Activated effector memory CD4-positive, alpha-beta T cell treated with Interleukin-2 at 50 U/mL for 16 hours (primary cell): ENCODE data around the gene OSBPL7.
A peak's percentile ranks its signal among the peaks of the same experiment; 100 is the strongest.

ENCODE experiments used
- DNase-seq: peaks from one replicate; pipeline ENCODE4 v3.0.0-alpha.2; 2020

OSBPL7 gene

DNA sequence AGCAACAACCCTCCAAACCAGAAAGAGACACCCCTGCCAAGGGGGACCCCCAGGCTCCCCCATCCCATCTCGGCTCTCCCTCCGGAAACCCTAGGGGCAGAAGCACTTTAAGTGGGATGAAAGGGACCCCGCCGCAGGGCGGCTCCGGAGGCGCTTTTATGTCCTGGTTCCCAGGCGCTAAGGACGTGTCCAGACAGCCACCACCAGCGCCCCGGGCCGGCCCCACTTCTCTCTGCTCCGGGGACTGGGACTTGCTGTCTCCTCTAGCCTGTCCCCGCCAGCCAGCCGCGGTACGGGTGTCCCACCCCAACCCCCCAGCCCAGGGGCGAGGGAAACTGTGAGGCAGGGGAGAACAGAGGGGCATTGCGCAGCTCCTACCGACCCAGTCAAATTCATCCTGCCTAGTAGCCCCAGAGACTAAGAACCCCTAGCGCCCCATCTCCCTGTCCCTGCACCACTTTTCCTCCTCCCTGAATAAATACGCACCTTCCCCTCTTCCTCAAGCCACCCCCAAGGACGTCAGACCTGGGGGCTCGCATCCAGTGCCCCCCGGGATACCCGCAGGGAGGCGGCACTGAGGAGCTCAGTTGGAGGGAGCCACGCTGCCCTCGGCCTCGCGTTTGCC lies 25.2 kb upstream of the OSBPL7 start:
- no peak for DNase-seq

GRCh38 chr17:47845716-47846075 lies 24.1 kb upstream of the OSBPL7 start:
- no peak for DNase-seq

DNA sequence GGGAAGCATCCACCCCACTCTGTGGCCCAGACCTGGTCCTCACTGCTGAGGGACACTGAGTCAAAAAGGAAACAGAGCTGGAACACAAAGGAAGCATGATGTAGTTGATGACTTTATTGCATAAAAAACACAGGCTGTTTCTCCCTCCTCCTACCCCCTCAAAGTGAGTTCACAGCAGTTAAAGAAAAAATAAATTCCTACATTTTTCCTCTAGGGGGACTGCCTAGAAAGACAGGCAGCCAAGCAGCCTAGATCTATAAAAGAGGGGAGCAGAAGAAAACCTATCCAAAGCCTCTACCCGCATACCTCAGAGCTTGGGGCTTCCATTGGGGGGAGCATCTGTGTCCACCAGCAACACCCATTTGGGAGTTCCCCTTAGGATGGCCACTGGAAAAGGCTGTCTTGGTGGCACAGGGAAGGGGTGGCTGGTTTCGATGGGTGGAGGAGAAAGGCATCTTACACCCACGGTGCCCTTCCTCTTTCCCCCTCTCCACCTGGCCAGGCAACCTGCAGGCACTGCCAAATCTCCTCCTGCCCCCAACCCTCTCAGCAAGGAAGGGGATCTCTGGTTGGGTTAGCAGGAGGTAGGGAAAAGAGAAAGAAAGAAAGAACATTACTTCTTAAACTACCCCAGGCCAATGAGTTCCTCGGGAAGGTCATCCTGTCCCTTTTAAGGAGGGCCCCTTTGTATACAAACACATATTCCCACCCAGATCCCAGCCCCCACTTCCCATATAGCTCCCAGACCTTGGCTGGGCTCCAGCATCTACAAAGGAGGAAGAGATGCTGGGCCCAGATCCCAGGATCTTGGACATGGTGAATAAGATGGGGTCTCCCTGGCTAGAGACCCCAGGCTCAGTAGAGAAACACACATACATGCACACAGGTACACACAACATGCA lies 23.5 kb upstream of the OSBPL7 start:
- no peak for DNase-seq

- DNase-seq, result no peak
Measured at GRCh38 chr17:47844227-47844626, 22.6 kb upstream of the OSBPL7 start.

- DNase-seq, result no peak
Measured at GRCh38 chr17:47843391-47843730, 21.8 kb upstream of the OSBPL7 start.

DNA sequence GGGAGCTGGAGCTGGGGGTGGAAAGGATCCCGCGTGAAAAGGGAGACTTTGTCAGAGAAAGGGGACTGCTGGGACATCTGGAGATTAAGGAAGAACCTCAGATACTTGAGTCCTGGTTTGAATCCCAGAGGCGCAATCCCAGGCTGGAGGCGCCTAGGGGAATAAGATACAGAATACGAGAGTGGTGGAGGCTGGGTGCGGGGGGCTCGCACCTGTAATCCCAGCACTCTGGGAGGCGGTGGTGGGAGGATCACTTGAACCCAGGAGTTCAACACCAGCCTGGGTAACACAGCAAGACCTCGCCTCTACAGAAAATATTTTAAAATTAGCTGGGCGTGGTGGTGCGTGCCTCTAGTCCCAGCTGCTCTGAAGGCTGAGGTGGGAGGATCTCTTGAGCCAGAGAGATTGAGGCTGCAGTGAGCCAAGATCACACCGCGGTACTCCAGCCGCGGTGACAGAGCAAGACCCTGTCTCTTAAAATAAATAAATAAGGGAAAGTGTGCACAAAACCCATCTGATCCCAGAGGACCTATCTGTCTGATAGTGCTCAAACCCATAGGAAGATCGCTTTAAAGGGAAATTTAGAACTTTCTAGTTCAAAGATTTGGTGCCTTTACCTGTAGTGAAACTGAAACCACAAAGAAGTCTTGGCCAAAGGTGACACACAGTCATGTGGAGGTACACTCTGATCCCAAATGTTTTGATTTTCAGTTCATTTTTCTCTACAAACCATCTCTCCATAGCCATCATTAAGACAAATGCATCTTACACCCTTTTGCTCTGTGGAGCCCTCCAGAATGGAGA lies 20.1 kb upstream of the OSBPL7 start:
- DNase-seq, result no peak

DNA sequence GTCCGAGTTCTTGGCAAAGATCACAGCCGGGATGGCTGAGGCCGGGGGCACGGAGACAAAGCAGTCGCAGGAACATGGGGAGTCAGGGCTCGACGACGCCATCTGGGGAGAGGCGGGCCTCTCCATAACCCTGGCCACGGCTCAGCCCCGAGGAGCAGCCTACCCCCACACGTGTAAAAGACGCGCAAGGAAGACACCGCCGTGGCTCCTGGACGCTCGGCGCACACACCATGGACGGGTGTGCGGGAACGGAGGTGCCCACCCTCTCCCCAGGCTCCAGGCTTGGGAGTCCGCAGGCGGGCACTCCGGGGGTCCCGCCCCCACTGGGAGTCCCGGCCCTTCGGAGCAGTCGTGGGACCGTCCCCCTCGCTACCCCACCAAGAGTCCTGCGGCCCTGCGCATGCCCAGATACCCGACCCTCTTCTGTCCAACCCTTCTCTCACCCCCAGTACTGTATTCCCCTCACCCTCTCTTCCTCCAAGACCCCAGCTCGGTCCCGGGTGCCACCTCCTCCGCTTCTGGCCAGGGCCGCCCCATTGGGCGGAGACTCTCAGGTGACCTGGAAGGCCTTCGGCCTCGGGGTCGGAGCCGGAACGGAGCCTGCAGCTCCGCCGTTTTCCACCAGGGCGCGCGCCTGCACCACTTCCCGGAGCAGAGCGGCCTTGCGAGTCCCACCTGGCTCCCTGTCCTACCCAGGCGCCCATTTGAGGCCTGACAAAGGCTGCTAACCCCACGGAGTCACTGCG lies 19.3 kb upstream of the OSBPL7 start, which contains the start of gene SCRN2:
Gene SCRN2 (minus strand): TSS at position 532 of the 746 bp plus-strand sequence. CDS start 430 bp downstream, at position 102.
- DNase-seq, result peak; percentile 80

GRCh38 chr17:47840001-47840741 lies 18.6 kb upstream of the OSBPL7 start:
- no peak for DNase-seq

DNA sequence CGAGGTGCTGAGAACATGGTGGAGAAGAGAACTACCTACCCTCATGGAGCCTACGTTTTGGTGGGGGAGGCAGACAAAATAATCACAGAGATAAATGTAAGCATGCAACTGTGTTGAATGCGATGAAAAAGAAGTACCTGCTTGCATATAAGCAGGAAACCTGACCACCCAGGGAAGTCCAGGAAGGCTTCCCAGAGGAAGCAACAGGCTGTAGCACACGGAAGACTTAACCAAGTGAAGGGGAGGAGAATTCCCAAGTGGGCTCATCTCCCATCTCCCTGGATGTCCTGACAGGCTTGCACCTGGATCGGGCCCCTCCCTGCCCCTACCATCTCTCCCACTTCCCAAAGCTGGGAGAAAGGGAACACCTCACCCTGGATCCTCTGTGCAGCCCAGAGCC lies 17.5 kb upstream of the OSBPL7 start:
- DNase-seq, result no peak

GRCh38 chr17:47838636-47839035 lies 17.0 kb upstream of the OSBPL7 start:
- DNase-seq, result no peak

GRCh38 chr17:47837401-47838039 lies 15.9 kb upstream of the OSBPL7 start:
- DNase-seq, result no peak

DNA sequence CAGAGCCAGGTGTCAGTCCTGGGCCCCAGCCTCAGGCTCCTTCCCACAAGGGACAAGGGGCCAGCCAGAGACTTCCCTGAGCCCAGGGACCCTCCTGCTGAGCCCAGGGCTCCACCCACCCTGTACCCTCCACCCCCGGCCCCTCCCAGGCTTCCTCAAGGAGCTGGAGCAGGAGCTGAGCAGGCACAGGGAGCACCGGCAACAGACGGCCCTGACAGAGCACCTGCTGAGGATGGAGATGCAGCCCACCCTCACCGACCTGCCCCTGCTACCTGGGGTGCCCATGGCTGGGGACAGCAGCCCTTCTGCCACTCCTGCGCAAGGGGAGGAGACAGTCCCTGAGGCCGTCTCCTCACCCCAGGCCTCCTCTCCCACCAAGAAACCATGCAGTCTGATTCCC lies 15.0 kb upstream of the OSBPL7 start:
- no peak for DNase-seq

GRCh38 chr17:47834756-47835155 lies 13.2 kb upstream of the OSBPL7 start:
- no peak for DNase-seq

GRCh38 chr17:47831934-47832327 lies 10.3 kb upstream of the OSBPL7 start:
- no peak for DNase-seq

GRCh38 chr17:47831003-47831933 lies 9.7 kb upstream of the OSBPL7 start, which contains the start of the genes LRRC46 and MRPL10:
LRRC46 (plus strand) TSS chr17:47831670; CDS start chr17:47831990, 320 bp downstream.
MRPL10 (minus strand) TSS chr17:47831541; CDS start chr17:47831511, 30 bp downstream.
- peak; percentile 89 for DNase-seq

GRCh38 chr17:47830396-47831002 lies 8.9 kb upstream of the OSBPL7 start:
- DNase-seq, result no peak

GRCh38 chr17:47829870-47830269 lies 8.3 kb upstream of the OSBPL7 start:
- peak; percentile 33 for DNase-seq

- no peak for DNase-seq
Measured at GRCh38 chr17:47823519-47823918, 1.9 kb upstream of the OSBPL7 start.

DNA sequence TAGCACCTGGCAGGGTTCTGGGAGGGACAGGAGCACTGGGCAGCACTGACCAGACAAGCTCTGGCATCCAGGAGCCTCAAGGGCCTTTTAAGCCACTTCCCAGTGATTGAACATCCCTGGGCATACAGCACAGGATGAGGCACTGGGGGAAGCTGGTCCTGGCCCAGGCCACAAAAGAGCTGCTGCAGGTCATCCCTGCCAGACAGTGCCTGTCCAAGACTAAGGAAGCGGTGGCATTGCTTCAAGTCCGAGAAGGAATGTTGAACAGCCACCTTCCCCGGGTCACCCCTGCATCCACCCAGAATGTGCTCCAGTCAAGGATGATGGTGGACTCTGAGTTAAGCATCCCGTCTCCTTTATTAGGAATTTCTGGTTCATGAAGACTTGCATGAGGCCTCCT lies 1.2 kb upstream of the OSBPL7 start:
- no peak for DNase-seq

- DNase-seq, result no peak
Measured at GRCh38 chr17:47821031-47821423, 567 bp downstream of the OSBPL7 start.
